OCI-LY7 (cell line): ENCODE measurements around the gene MAFF. TPM values are rescaled to one million over a fixed set of nuclear protein-coding genes. Genes with fewer than 3 reads are reported as not detected.

ENCODE experiments used
- BruUV-seq: library from RNA; stranded (reverse); fragments of 400-500 nt; replicated peaks from 2 replicates; lab custom pipeline; 2021; lab: Mats Ljungman, UMichigan
- CTCF ChIA-PET: fragments of 300-600 bp; sonication (Branson Sonifier 250); formaldehyde crosslinking; loops from one replicate; lab custom pipeline; 2022; ENCODE audit warnings: antibody characterized with exemption; ENCODE audit not compliant: unreplicated experiment; lab: Charles Lee
- POLR2A ChIA-PET: fragments of 300-600 bp; sonication (Branson Sonifier 250); formaldehyde crosslinking; loops from one replicate; lab custom pipeline; 2022; ENCODE audit warnings: antibody characterized with exemption; lab: Charles Lee
- DNase-seq: peaks from one replicate; pipeline ENCODE4 v3.0.0-alpha.2; 2015; ENCODE audit warnings: low spot score
- H2AFZ ChIP-seq: fragments of 200-600 bp; sonication (generic), shearing (Covaris generic); 2 replicates; pipeline ENCODE4 v1.6.1; 2014; ENCODE audit warnings: mild to moderate bottlenecking, antibody characterized with exemption, low read length, moderate library complexity
- H3K27ac ChIP-seq: fragments of 200-600 bp; sonication (generic); 2 replicates; pipeline ENCODE4 v1.5.1; 2014; ENCODE audit warnings: mixed run types, low read depth, mild to moderate bottlenecking, moderate library complexity, low read length, inconsistent platforms; ENCODE audit not compliant: poor library complexity, severe bottlenecking
- H3K36me3 ChIP-seq: fragments of 200-600 bp; sonication (generic); 2 replicates; pipeline ENCODE4 v1.6.1; 2014; ENCODE audit warnings: mild to moderate bottlenecking, antibody characterized with exemption, low read length, moderate library complexity, mixed read lengths; ENCODE audit not compliant: insufficient read depth
- H3K4me1 ChIP-seq: fragments of 200-600 bp; sonication (generic); 2 replicates; pipeline ENCODE4 v1.5.1; 2014; ENCODE audit warnings: mild to moderate bottlenecking, low read length; ENCODE audit not compliant: insufficient read depth, poor library complexity, severe bottlenecking
- H3K4me2 ChIP-seq: fragments of 200-600 bp; sonication (generic); 2 replicates; pipeline ENCODE4 v1.6.1; 2014; ENCODE audit warnings: mild to moderate bottlenecking, low read length
- H3K4me3 ChIP-seq: fragments of 200-600 bp; sonication (generic); 2 replicates; pipeline ENCODE4 v1.5.1; 2014; ENCODE audit warnings: mild to moderate bottlenecking, low read depth, low read length; ENCODE audit not compliant: poor library complexity, severe bottlenecking
- H3K79me2 ChIP-seq: fragments of 200-600 bp; sonication (generic); 2 replicates; pipeline ENCODE4 v1.6.1; 2016; ENCODE audit warnings: low read depth, mild to moderate bottlenecking, low read length, moderate library complexity, mixed read lengths; ENCODE audit not compliant: insufficient read depth
- H3K9me2 ChIP-seq: fragments of 200-600 bp; sonication (generic); 2 replicates; pipeline ENCODE4 v1.6.1; 2016; ENCODE audit warnings: mild to moderate bottlenecking, low read length, mixed read lengths; ENCODE audit not compliant: insufficient read depth
- H3K9me3 ChIP-seq: fragments of 200-600 bp; sonication (generic); 2 replicates; pipeline ENCODE4 v1.6.1; 2014; ENCODE audit warnings: mild to moderate bottlenecking, mixed run types, low read length, mixed read lengths
- H4K20me1 ChIP-seq: fragments of 200-600 bp; sonication (generic); 2 replicates; pipeline ENCODE4 v1.6.1; 2014; ENCODE audit warnings: mild to moderate bottlenecking, antibody characterized with exemption, low read length, moderate library complexity, mixed read lengths; ENCODE audit not compliant: insufficient read depth
- EZH2phosphoT487 ChIP-seq: fragments of 200-600 bp; sonication (generic); IDR thresholded peaks from 2 replicates; pipeline ENCODE4 v1.6.1; 2018; ENCODE audit warnings: low read depth, borderline replicate concordance, mild to moderate bottlenecking, mixed run types, antibody characterized with exemption, low read length, moderate library complexity, mixed read lengths
- intact Hi-C: fragments of 100-400 bp; cut with micrococcal nuclease; formaldehyde crosslinking; loops from one replicate; pipeline ENCODE4 v1.10.0; 2022; ENCODE audit not compliant: unreplicated experiment
- total RNA-seq, 2 experiments: library from RNA; depleted of rRNA in 1 of 2; stranded (reverse); fragments of >200 nt in 1 of 2; shearing (Covaris generic) in 1 of 2; gene quantifications; 2 replicates each; pipeline ENCODE4 v1.2.3, GENCODE V29; 2014 to 2022
- TF ChIP-seq, protein P1 (sequence below): fragments of 200-600 bp; sonication (generic); conservative IDR thresholded peaks from 2 replicates; pipeline ENCODE4 v1.5.1; 2014; ENCODE audit warnings: mild to moderate bottlenecking, antibody characterized with exemption, low read length, moderate library complexity, mixed read lengths

The MAFF gene
- total RNA-seq, 2 experiments from 2014 or later: 3.4 to 3.8 TPM

DNA sequence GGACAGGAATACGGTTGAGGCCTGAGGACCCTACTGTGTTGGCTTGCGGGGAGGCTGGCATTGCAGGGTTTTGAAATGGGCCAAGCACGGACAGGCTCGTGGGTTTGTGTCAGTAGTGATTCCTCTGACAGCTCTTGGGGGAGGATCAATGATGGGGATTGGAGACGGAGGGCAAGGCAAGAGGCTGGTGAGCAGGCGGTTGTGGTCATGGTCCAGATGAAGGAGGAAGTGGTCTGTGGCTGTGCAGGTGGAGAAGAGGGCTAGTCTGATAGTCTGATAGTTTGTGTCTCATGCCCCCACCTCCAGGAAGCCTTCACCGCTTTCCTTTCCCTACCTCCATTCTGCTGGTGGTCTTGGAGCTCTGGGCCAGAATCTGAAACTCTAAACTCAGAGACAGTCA lies 3.0 kb downstream of the MAFF start:
- POLR2A ChIA-PET: interaction anchor here (0.6 kb wide), 1 partner anchor 19 kb away, joined by 3 read pairs; no protein-coding TSS in a partner anchor
- no peaks in the 10 kb centered on the region for H3K9me2 ChIP-seq
- H3K36me3 ChIP-seq: no peaks in the 10 kb centered on the region
- H4K20me1 ChIP-seq: no peaks in the 10 kb centered on the region
- intact Hi-C loops: loop anchor here (5.0 kb wide), 3 partner anchors 38 to 368 kb away; partner anchors contain the start of genes CSNK1E and DMC1
- peaks cover 42% of the 10 kb centered on the region for H3K4me1 ChIP-seq
- TF ChIP-seq EZH2phosphoT487: no peak
- TF ChIP-seq, protein P1, sequence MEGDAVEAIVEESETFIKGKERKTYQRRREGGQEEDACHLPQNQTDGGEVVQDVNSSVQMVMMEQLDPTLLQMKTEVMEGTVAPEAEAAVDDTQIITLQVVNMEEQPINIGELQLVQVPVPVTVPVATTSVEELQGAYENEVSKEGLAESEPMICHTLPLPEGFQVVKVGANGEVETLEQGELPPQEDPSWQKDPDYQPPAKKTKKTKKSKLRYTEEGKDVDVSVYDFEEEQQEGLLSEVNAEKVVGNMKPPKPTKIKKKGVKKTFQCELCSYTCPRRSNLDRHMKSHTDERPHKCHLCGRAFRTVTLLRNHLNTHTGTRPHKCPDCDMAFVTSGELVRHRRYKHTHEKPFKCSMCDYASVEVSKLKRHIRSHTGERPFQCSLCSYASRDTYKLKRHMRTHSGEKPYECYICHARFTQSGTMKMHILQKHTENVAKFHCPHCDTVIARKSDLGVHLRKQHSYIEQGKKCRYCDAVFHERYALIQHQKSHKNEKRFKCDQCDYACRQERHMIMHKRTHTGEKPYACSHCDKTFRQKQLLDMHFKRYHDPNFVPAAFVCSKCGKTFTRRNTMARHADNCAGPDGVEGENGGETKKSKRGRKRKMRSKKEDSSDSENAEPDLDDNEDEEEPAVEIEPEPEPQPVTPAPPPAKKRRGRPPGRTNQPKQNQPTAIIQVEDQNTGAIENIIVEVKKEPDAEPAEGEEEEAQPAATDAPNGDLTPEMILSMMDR: no peak
- H3K4me2 ChIP-seq: peak overlapping the region; percentile 90
- no TSS peak for BruUV-seq
- H3K4me3 ChIP-seq: no peak overlapping the region
- no peak overlapping the region for H2AFZ ChIP-seq
- no peaks in the 10 kb centered on the region for H3K79me2 ChIP-seq
- CTCF ChIA-PET: no interaction called here
- H3K9me3 ChIP-seq: no peaks in the 10 kb centered on the region
- H3K27ac ChIP-seq: peak overlapping the region; percentile 19
- DNase-seq: peak; percentile 82

DNA sequence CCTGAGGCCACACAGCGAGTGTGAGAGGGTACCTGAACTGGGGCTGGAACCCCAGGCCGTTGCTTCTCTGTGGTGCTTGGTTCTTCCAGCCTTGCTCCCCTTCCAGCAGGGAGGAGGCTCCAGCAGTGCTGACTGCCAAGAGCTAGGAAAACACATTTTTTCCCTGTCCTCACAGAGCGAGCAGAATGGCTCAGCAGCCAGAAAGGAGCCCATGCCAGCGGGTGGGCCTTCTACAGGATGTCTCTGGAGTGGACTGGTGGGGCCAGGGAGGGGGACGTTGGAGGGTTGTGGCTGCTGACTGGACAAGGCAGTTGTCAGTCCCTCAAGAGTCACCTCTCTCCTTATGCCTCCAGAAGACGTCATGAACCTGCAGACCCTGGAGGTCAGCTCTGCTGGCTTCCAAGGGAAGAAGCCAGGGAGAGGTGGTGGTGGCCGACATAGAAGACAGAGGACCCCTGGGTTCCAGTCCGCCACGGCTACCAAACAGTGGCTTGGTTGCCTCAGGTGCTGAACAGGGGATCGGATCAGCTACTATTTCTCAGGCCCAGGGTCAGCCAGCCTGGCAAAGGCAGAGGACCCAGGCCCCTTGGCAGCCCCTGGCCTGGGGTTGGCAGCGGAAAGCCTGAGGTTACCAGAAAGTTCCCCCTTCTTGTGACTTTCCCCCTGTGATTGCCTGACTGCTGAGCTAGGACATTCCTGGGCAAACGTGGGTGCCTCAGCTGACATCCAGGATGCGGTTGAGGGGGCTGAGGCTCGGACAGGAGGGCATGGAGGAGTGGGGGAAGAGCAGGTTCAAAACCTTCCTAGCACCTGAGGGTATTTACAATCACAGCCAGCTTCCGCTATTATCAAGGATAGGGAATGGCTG lies 3.7 kb downstream of the MAFF start:
- H3K4me1 ChIP-seq: peaks cover 41% of the 10 kb centered on the region
- CTCF ChIA-PET: no interaction called here
- H3K9me3 ChIP-seq: no peaks in the 10 kb centered on the region
- POLR2A ChIA-PET: interaction anchor here (0.6 to 0.7 kb wide), 2 partner anchors 9 to 19 kb away, joined by 3 to 6 read pairs; no protein-coding TSS in a partner anchor
- no peaks in the 10 kb centered on the region for H4K20me1 ChIP-seq
- H3K4me2 ChIP-seq: peak overlapping the region; percentile 90
- no peak for DNase-seq
- H3K9me2 ChIP-seq: no peaks in the 10 kb centered on the region
- H2AFZ ChIP-seq: no peak overlapping the region
- BruUV-seq: no TSS peak
- no peak overlapping the region for H3K4me3 ChIP-seq
- intact Hi-C loops: no loop called here
- no peaks in the 10 kb centered on the region for H3K79me2 ChIP-seq
- no peaks in the 10 kb centered on the region for H3K36me3 ChIP-seq
- H3K27ac ChIP-seq: peak overlapping the region; percentile 18
- TF ChIP-seq, protein P1: no peak
- no peak for TF ChIP-seq EZH2phosphoT487
